Upper lobe of left lung (tissue), 4 donors: ENCODE measurements around the gene FRYL.

Experiments used
- CTCF ChIP-seq, 6 experiments: fragments of 450-650 bp in 4 of 6; fragments of 200-600 bp in 2 of 6; sonication (generic) in 2 of 6; IDR thresholded peaks; one replicate each; pipeline ENCODE4 v1.5.1; 2016 to 2019; ENCODE audit warnings: antibody characterized with exemption in 6 of 6
- EP300 ChIP-seq, 4 donors: sonication (generic); formaldehyde crosslinking; IDR thresholded peaks; one replicate each; pipeline ENCODE4 v1.5.1; 2017; ENCODE audit warnings: antibody characterized with exemption in 4 of 4, control low read depth in 2 of 4
- POLR2A ChIP-seq, 4 donors: fragments of 450-650 bp; IDR thresholded peaks; one replicate each; pipeline ENCODE4 v1.5.1; 2016 to 2017; ENCODE audit warnings: antibody characterized with exemption in 4 of 4, mild to moderate bottlenecking in 2 of 4
- POLR2AphosphoS5 ChIP-seq, 2 donors: sonication (generic); formaldehyde crosslinking; IDR thresholded peaks; one replicate each; pipeline ENCODE4 v1.5.1; 2017; ENCODE audit warnings: antibody characterized with exemption in 2 of 2

- TF ChIP-seq CTCF (IDR thresholded peaks at IDR 0.05): no peak
- TF ChIP-seq POLR2A (IDR thresholded peaks at IDR 0.05): no peak
- no peak for TF ChIP-seq EP300 (IDR thresholded peaks at IDR 0.05)
- TF ChIP-seq POLR2AphosphoS5 (IDR thresholded peaks at IDR 0.05): no peak
Measured at GRCh38 chr4:48557478-48557877, 222.6 kb downstream of the FRYL start.
